ENCODE measurements around the gene LARGE1.

The LARGE1 gene

DNA sequence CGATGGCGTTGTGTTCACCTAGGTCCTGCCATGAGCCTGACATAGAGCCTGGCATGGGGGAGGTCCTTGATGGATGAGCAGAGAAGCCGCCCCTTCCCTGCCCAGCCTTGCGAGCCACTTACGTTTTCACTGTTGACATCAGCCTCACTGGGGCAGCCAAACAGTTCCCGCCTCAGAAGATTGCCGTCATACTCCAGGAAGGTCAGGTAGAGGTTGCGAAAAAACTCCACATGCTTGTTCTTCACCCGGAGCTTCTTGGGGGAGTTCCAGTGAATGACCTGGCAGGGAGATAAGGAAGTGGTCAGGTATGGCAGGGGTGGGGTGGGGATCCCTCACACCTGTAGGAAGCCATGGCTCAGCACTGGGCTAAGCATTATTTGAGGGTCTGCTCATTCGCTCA, 582.8 kb downstream of the LARGE1 start:
- in situ Hi-C loops (cut with MboI; ENCODE audit: low sequenced_read_pairs) = no loop called here

GRCh38 chr22:33335611-33336279, 584.5 kb downstream of the LARGE1 start:
- in situ Hi-C loops (cut with MboI; ENCODE audit: low sequenced_read_pairs) = no loop called here

DNA sequence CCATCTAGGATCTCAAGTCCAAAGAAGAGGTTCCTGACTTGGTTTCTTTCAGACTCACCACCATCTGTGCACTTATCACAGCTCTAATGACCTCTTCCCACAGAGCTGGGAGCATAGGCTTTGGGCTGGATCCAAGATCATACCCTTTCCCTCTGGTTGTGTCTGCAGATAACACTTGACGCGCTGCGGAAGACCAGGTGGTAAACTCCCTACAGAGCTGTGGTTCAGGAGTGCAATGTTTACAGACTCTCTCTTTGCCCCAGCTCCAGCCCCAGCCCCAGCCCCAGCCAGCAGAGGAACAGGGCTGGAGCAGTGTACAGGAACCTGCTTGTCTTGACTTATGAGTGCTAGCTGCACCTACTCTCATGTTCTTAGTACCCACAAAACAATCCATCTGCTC, 587.7 kb downstream of the LARGE1 start:
- in situ Hi-C loops (cut with MboI; ENCODE audit: low sequenced_read_pairs) = no loop called here

DNA sequence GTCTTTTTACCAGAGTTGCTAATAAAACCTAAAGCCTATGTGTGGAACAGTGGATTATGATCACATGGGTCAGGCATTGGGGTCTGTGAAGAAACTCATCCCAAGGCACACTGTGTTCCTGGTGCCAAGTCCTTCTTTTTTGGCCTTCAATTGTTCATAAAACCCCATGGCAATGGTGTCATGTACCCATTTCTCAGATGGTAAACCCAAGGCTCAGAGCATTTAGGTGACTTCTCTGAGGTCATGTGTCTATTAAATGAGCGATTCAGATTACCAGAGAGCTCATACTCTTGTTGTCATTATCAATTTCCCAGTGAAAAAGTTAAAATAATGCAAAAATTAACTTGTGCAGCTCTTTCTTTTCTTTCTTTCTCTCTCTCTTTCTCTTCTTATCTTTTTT, 589.3 kb downstream of the LARGE1 start:
- in situ Hi-C loops (cut with MboI; ENCODE audit: low sequenced_read_pairs) = no loop called here

GRCh38 chr22:33330534-33330933, 589.7 kb downstream of the LARGE1 start:
- in situ Hi-C loops (cut with MboI; ENCODE audit: low sequenced_read_pairs) = no loop called here

DNA sequence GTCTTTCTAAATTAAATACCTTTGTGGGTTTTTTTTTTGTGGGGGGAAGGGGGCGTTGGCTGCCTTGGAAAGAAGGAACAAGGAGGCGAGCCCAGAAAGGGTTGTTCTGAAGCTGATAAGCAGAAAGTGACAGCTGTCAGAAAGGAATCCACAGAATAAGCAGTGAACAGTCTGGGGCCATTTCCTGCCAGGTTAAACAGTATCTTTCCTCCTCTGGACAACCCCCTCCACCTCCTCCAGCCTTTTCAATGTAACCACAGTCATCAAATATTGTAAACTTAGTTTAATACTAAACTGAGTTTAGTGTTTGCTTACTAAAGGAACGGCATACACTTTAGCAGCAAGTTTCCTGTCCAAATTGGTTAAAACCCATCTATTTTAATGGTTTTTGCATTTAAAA, 590.9 kb downstream of the LARGE1 start:
- in situ Hi-C loops (cut with MboI; ENCODE audit: low sequenced_read_pairs) = no loop called here

- in situ Hi-C loops (cut with MboI; ENCODE audit: low sequenced_read_pairs) = no loop called here
These were observed 591.4 kb downstream of the LARGE1 start for GRCh38 chr22:33328789-33329296.

DNA sequence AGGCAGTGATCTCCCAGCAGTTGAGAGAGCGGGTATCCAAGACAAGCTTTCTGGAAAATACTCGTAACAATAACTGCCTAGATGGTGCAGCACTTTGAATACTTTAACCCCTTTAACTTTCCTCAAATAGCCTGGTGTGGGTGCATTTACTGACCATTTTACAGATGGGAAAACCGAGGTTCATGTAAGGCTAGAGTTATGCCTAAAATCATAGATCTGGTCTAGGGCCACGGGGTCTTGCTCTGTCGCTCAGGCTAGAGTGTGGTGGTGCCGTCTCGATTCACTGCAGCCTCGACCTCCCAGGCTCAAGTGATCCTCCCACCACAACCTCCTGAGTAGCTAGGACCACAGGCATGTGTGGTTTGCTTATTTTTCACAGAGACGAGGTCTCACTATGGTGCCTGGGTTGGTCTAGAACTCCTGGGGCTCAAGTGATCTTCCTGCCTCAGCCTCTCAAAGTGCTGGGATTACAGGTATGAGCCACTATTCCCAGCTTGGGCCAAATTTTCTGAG, 592.9 kb downstream of the LARGE1 start:
- in situ Hi-C loops (cut with MboI; ENCODE audit: low sequenced_read_pairs) = no loop called here

DNA sequence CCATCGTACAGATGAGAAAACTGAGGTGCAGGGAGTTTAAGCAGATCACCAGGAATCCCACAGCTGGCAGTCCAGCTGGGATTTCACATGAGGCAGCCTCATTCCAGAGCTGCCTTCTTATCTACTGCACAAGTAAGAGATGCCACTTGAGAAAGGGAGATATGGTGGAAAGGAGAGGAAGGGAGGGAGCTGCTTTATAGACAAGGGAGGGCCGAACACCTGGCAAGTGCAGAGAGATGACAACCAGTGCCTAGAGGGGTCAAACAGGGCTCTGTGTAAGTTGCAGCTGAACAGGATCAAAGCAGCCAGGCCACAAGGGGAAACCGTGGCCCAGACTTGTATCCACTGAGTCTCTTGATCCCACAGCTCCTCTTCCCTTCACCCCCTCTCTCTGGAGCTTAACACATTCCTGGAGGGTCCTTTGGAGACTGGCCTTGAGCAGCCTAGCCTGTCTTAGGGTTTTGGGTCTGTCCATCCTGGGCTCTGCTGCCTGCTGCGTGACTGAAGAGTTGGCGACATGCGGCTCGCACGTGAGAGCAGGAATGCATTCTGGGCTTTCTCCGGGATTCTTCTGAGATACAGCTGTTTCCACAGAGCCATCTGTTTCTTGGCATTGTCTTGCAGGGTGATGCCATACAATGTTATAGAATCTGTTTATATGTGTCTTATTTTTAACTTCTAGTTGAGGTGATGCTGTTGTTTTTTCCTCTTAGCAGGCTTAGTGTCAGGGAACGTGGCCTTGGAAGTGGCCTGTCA, 593.6 kb downstream of the LARGE1 start:
- in situ Hi-C loops (cut with MboI; ENCODE audit: low sequenced_read_pairs) = no loop called here

- in situ Hi-C loops (cut with MboI; ENCODE audit: low sequenced_read_pairs) = no loop called here
These were observed 594.9 kb downstream of the LARGE1 start for GRCh38 chr22:33325232-33326004.

- in situ Hi-C loops (cut with MboI; ENCODE audit: low sequenced_read_pairs) = no loop called here
These were observed 596.0 kb downstream of the LARGE1 start for GRCh38 chr22:33324228-33324627.

- in situ Hi-C loops (cut with MboI; ENCODE audit: low sequenced_read_pairs) = no loop called here
These were observed 598.8 kb downstream of the LARGE1 start for GRCh38 chr22:33321466-33321865.

- in situ Hi-C loops (cut with MboI; ENCODE audit: low sequenced_read_pairs) = no loop called here
These were observed 604.3 kb downstream of the LARGE1 start for GRCh38 chr22:33315954-33316353.

GRCh38 chr22:33315117-33315516, 605.2 kb downstream of the LARGE1 start:
- in situ Hi-C loops (cut with MboI; ENCODE audit: low sequenced_read_pairs) = no loop called here

DNA sequence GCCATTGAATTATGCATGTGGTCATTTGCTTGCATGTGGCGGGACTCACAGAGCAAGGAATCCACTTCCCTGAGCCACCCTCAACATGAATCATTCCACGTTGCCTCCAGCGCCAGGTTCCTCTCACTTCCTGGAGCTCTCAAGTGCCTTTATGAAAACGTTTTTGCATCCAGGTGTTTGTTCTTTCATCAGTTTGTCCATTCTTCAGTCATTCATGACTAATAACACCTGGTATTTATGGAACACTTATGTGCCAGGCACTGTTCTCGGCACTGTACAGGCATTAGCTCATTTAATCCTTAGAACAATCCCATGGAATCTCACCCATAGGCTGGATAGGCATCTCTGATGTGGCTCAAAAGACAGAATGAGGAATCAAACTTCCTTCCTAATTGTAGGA, 606.0 kb downstream of the LARGE1 start:
- in situ Hi-C loops (cut with MboI; ENCODE audit: low sequenced_read_pairs) = no loop called here

- in situ Hi-C loops (cut with MboI; ENCODE audit: low sequenced_read_pairs) = no loop called here
These were observed 617.2 kb downstream of the LARGE1 start for GRCh38 chr22:33303099-33303498.

GRCh38 chr22:33302549-33302948, 617.7 kb downstream of the LARGE1 start:
- in situ Hi-C loops (cut with MboI; ENCODE audit: low sequenced_read_pairs) = no loop called here

DNA sequence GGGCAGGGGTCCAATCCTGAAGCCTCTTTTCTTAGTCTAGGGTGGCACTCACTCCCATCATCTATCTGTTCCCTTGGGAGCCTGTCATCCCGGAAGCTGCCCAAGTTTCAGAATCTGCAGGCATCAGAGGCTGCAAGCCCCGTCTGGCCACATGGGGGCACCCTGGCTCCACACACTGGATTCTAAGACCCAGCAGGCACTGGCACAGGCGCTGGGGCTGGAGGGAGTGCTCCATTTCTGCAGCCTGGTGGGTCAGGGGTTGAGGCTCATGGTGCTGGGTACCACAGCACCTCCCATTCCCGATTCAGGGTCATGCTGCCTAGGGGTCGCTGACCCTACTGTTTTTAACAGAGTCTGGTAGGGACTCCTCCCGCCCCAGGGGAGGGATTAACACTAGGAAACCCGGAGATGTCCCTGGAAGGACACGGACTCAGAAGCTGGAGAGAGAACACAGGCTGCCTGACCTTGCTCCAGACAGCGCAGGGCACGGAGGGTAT, 618.2 kb downstream of the LARGE1 start:
- in situ Hi-C loops (cut with MboI; ENCODE audit: low sequenced_read_pairs) = no loop called here

GRCh38 chr22:33300165-33300564, 620.1 kb downstream of the LARGE1 start:
- in situ Hi-C loops (cut with MboI; ENCODE audit: low sequenced_read_pairs) = no loop called here

GRCh38 chr22:33299245-33299956, 620.9 kb downstream of the LARGE1 start:
- in situ Hi-C loops (cut with MboI; ENCODE audit: low sequenced_read_pairs) = no loop called here

DNA sequence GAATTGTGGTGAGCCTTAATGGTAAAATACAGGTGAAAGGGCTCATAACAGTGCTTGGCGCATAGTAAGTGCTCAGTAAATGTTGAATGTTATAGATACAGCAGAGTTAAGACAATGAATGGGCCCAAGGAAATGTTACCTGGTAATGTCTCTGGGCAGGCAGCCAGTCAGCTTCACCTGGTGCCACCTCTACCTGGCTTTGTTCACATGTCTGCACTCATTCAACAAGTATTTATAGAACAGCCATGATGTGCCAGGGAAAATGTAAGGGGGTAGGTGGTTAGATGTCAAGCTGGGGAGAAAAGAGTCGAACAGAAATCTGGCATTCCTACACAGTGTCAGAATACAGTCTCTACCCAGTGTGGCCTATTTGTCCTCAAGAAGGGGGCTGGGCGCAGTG, 623.3 kb downstream of the LARGE1 start:
- in situ Hi-C loops (cut with MboI; ENCODE audit: low sequenced_read_pairs) = no loop called here
